NCI-H510A treated with DMSO at 0.1 percent for 48 hours (cell line): ENCODE data around the gene HK3.

Source experiments
- DNase-seq: peaks from one replicate; lab custom pipeline; 2025; lab: John Stamatoyannopoulos, UW

The HK3 gene, protein sequence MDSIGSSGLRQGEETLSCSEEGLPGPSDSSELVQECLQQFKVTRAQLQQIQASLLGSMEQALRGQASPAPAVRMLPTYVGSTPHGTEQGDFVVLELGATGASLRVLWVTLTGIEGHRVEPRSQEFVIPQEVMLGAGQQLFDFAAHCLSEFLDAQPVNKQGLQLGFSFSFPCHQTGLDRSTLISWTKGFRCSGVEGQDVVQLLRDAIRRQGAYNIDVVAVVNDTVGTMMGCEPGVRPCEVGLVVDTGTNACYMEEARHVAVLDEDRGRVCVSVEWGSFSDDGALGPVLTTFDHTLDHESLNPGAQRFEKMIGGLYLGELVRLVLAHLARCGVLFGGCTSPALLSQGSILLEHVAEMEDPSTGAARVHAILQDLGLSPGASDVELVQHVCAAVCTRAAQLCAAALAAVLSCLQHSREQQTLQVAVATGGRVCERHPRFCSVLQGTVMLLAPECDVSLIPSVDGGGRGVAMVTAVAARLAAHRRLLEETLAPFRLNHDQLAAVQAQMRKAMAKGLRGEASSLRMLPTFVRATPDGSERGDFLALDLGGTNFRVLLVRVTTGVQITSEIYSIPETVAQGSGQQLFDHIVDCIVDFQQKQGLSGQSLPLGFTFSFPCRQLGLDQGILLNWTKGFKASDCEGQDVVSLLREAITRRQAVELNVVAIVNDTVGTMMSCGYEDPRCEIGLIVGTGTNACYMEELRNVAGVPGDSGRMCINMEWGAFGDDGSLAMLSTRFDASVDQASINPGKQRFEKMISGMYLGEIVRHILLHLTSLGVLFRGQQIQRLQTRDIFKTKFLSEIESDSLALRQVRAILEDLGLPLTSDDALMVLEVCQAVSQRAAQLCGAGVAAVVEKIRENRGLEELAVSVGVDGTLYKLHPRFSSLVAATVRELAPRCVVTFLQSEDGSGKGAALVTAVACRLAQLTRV

DNA sequence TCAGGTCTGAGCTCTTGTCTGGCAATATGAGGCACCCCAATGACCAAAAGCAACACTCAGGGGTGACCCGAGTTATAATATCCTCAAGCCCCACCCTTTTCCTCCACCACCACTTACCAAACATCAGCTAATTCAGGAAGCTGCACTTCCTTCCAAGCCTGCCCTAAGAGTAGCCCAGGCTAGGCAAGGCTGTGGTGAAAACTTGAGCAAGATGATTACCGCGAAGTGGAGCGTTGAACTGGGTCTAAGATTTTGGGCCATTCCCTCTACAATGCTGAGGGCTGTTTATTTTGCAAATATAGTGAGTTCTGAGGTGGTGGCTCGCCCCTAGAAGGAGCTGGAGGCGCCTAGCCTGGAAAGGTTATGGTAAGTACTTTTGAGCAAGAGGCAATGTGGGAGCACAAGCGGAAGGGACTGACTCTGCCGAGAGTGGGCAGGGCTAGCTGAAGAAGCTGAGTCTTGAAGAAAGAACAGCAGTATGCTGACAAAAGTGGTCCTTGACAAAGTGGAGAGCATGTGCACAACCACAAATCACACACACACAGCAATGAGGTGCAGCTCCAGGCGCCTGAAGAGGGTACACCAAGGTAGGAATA, at the start of gene HK3:
HK3 (minus strand) TSS at position 51 of the 596 bp plus-strand sequence. CDS start 3,187 bp downstream, outside the sequence.
- DNase-seq: no peak

DNA sequence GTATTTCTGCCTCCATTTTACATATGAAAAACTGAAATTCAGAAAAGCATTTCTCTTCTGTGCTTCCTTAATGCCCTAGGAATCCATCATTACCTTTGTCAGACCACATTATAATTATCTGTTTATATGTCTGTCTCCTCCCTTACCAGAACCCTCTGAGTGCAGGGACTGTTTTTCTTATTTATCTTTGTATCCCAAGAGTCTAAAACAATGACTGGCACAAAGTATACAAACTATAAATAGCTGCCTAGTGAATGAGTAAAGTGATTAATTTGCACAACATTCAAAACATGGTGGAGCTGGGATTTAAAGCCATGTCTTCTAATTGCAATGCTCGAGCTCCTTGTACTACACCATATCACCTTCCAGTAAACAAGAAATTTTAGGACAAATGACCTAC, 49.3 kb upstream of the HK3 start:
- no peak for DNase-seq

DNA sequence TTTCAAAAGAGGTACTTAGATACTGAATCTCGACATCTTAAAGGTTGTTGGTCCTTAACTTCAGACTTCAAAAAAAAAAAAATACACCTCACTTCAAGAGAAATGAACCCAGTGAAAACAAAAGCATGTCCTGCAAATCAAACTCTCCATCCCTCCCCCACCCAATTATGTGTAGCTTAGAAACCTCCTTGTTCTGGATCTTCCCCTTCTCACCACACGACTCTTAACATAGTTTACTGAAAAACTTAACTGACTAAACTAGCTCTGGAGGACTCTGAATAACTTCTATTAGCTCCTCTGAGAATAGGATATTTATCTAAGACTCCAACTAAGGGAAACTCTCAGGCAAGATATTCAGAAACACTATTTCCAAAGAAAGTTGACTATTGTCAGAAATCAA, 48.7 kb upstream of the HK3 start:
- no peak for DNase-seq

DNA sequence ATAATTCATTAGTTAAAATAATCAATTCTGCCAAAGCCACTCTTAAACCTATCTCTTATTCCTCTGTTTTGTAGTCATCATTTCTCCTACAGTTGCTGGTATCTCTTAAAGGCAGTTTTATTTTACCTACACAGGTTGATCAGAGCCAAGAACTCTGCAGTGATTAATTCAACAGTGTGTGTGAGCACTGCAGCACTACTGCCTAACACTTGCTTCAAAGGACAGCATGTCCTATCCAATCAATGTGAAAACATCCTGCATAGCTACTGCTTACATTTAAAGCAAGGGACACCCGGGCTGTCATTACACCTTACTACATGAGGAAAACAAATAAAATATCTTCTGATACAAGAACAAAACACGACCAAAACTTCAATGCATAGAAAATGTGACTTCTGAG, 45.1 kb upstream of the HK3 start:
- DNase-seq: no peak

DNA sequence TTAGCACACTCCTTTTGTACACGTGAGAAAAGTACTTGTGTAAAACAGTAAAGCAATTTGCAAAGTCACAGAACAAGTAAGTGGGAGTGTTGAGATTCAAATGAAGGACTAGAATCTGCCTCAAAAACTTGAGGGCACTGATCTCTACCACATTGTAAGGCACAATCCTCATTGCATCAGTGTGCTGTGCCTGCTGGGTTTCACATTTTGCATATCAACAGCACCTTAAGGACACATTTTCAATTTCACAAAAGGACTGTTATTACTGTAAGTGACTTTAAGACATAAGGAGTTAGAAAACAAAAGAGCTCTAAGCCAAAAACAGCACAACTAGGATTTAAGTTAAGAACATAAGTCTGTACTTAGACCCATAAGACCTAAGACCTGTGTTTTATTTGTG, 44.7 kb upstream of the HK3 start:
- DNase-seq: no peak

DNA sequence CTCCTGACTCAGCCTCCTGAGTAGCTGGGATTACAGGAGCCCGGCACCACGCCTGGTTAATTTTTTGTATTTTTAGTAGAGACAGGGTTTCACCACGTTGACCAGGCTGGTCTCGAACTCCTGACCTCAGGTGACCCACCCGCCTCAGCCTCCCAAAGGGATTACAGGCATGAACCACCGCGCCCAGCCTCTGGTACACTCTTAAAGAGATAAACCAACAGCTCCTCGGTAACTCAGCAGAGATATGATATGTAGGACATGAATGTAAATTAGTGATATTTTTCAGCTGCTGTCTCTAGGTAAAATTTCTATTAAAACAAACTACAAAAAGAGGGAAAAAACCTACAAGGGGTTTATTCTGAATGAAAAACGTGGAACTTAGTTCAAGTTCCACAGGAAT, 42.8 kb upstream of the HK3 start:
- DNase-seq: no peak

DNA sequence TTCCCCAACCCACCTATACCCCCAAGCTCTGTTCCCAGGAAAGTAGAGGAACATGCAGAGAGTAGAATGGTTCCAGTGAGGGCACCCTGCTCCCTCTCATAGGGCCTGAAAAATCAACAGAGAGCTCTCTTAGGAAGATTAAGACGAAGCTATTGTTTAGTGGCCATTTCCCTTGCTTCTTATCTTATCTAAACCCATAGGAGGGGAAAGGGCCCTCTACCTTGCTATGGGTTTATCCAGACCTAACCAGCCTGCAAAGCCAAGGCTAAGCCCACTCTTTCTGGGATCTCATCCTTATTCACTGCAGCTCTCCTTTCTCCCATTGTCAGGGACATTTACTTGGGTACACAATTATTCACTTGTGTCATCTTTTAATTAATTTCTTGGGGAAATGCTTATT, 39.3 kb upstream of the HK3 start:
- DNase-seq: no peak

DNA sequence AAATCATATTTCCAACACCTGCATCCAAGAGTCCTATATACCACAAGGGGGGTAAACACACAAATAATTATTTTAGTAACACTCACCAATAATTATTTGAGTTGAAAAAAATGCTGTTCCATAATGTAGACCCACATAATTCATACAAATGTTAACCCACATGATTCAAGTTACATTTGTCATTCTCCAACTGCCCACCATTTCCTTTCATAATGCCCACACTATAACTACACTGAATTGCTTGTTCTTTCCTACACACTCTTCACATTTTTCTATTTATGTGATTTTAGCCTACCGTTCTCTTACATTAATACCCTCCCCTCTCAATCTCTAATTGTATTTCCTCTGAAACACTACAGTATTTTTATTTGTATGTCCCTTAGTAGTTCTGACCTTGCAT, 35.9 kb upstream of the HK3 start:
- no peak for DNase-seq

DNA sequence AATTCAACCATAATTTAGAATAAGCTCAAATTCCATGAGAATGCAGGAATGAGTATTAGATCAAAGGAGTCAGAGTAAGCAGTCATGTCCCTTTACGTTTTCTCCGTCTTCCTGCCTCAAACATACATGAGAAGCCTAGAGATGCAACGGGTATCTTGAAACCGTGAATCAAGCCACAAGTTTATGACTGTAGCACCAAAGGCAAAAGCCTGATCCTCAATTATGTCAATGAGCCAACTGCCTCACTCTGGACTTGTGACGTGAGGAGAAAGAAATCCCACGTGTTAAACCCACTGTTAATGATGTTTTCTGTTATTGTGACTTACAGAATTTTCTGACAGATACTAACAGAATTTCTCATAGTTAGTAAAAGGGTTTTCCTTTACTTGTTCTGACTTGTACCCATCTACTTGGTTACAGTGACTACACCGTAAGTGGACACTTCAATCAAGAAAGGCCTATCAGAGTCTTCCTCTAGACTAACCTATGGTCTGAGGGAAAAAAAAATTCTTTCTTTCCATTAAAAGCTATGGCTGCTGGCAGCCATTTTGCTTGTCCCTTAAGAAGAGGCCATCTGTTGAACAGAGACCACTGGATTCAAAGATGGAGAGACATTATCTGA, 35.3 kb upstream of the HK3 start:
- DNase-seq: no peak

DNA sequence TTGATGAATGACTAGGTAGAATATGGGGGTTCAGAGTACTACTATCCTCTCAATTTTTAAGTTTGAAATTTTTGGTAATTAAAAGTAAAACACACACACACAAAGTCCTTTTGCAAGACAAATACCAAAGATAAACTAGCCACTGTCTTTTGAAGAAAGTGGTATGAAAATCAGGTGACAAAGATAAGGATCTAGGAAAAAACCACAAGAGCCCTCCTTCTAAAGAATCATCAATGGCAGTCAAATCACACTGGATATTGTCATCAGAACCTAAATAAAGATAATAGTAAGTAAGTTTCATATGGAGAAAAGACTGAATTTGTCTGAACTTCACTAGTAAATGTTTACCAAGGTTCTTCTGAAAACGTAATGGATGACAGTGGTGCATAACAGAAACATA, 30.5 kb upstream of the HK3 start:
- no peak for DNase-seq

DNA sequence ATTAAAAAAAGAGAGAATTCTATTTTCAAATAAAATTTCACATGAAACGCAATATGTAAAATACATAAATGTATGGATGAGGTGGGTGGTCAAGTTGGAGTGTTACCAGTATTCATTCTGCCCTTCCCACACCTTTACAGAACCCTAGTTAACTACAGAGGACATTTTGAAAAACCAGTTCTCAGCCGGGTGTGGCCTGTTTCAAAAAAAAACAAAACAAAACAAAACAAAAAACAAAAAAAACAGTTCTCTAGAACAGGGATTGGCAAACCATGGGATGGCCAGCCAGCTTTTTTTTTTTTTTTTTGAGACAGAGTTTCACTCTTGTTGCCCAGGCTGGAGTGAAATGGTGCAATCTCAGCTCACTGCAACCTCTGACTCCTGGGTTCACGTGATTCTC, 28.4 kb upstream of the HK3 start:
- no peak for DNase-seq

DNA sequence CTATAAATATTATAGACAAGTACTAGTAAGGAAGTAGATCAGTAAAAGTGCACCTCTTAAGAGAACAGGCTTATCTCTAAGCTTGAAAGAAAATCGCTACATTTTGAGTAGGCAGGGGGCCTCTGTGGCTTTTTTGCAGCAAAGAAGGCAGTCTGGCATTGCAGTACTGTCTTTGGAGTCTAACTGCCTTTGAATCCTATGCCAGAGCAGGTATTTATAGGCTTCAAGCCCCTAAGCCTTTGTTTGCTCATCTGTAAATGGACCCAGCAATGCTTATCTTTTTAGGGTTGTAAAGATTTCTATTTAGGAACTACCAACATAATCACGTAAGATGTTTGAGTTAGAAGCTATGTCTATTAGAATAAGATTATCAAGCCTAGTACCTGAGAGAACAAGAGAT, 23.7 kb upstream of the HK3 start:
- no peak for DNase-seq

DNA sequence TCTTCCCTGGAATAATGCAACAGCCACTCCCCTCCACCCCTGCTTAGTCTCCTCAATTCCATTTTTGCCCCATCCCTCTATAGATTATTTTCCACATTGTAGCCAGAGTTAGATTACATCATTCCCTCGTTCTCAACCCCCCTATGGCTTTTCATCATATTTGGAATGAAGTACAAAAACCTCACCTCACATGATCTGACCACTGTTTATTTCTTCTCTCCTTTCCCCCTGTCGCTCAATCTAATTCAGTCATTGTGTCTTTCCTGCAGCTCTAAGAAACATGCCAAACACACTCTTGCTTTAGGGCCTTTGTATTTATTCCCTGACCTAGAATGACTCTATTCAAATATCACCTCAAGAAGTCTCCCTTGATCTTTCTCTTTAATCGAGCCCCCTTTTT, 22.6 kb upstream of the HK3 start:
- DNase-seq: no peak

DNA sequence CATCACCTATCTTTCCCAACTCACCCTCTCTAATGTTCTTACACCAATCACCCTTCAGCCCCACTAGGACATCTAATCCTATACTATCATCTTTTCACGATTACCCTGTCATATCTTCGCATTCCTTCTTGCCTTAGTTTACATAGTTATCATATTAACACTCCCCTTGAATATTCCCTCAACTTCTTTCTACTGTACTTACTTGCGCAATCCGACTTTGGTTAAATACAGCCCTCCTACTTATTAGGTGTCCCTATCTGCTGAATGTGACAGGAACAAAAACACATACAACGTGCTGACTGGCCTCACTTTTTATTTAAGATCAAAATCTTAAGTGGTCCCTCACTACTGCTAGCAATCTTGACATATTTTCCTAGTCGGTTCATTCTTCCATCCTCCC, 19.5 kb upstream of the HK3 start:
- no peak for DNase-seq

DNA sequence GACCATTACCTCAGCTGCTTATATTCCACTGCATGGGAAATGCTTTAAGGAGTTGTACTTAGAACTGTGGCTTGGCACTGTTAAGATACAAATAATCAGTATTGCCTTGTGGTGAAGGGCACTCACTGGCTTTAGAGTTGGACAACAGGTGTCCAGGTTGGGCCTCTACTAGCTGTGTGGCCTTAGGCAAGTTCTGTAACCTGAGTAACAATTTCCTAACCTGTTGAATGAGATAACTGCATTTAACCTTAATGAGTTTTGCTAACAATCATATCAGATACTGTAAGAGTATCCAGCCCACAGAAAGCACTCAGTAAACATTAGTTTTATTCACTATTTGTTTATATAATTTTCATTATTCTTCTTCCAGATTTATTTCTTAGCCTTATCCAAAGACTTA, 17.2 kb upstream of the HK3 start:
- no peak for DNase-seq

DNA sequence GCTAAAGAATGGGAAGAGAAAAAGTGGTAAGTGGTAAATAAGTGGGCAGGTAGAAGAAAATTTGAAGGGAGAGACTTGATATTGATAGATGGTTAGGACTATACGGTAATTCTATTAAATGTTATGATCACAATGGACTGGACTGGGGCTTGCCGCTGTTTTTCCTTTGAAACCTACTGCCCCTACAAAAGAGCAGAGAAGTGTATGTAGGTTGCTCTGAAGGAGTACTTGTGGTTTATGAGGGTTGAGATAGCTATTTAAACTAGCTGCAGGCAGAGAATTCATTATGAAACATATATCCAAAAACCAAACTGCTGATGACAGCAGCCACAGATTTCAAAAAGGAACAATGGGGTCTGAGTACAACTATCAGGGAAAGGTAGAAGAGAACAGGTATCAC, 16.8 kb upstream of the HK3 start:
- no peak for DNase-seq

DNA sequence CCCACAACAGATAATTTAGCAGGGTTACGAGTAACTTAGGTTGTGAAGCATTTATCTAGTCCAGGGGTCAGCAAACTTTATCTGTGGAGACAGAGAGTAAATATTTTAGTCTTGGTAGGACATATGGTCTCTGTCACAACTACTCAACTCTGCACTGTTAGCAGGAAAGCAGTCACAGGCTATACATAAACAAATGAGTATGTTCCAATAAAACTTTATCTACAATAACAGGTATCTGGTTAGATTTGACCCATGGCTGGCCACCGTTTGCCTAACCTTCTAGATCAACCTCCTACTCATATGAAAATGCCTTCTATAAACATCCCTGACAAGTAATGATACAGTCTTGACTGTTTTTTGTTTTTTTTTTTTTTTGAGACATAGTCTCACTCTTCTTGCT, 13.0 kb upstream of the HK3 start:
- no peak for DNase-seq

DNA sequence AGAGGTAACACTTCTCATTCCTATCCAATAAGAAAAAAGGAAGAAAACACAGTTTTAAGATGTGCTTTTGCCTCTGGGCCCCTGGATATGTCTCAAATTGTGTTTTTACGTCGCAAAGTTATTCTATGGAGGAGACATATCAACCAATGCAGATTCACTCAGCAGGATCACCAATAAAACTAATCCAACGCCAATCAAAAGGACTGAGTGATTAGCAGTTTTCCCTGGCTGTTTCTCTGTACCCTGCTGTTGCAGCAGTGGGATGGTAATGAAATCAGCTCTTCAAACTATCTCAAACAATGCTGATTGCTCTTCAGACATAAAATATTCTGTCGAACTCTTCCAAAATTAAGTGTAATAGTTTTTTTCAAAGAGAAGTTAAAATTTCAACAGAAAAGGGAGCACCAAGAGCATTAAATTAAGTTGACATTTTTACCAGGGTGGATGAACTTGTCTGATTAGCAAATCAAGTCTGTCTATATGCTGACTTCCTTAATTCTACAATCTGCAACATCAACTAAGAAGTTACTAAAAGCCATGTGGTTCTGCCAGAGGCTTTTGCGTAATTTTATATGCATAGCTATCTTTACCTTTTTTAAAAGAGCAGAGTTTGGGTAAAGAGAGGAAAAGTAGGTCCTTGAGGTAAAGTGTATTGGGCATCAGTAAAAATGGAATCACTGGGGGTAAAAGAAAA, 9.7 kb upstream of the HK3 start:
- no peak for DNase-seq

DNA sequence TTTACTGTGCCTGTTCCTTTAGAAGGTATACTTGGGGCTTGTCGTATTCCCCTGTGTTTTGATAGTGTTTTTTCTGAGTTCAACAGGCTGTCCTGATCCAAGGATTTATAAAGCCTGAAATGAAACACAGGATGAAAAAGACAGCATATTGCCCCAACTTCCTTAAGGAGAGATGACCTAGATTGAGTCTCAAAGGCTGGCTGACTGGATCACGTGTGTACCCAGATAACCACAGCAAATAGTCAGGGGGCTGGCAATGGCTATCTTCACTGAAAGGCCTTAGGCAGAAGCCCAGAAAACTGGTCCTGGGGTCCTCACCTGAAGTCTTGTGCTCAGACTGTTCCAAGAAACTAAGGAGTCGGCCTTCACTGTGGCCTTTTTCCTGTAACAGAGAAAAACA, 7.7 kb upstream of the HK3 start:
- DNase-seq: no peak

DNA sequence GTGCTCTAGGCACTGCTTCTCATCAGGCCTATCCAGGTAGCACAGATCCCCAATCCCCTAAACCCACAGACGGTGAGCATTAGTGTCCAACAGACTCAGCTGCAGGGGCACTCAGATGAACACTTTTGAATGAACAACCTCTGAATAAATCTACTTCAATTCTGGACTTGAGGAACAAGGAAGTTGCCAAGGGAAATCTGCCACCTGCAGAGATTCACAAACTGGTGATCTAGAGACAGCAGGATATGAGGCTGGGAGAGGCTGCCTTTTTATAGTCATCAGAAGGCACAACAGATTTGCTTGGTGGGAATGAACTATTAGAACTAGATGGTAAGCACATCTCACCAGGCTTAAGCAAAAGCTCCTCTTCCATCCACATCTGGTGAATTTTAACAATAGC, 7.0 kb upstream of the HK3 start:
- DNase-seq: no peak

DNA sequence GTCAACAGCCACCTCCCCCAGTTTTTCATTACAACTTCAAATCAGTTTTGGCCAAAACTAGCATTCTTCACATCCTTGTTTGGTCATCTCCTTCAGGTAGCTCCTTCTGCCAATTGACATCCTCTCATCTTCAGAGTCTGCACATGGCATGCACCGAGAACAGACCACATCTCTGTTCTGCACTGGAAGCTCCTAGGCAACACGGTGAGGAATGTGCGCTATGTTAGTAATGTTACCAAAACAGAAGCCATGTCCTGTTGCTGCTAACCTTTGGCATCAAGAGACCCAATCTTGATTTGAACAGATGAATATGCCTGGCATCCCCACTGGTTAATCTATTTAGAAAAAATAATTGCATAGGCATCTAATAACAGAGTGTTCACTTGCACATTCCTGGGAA, 5.1 kb upstream of the HK3 start:
- no peak for DNase-seq
